PFSK-1 (cell line): ENCODE results near the gene LAIR1.

Source experiments
- FOXP2 ChIP-seq: optimal IDR thresholded peaks from 2 replicates; pipeline ENCODE3; 2011; ENCODE audit warnings: borderline replicate concordance, control low read depth, inconsistent platforms; ENCODE audit not compliant: insufficient read depth; ENCODE audit errors: extremely low read length, extremely low read depth
- POLR2AphosphoS5 ChIP-seq: IDR thresholded peaks from 2 replicates; pipeline ENCODE4 v1.6.1; 2012; ENCODE audit warnings: low read depth, mild to moderate bottlenecking, control low read depth, low read length, moderate library complexity
- REST ChIP-seq, 2 experiments: IDR thresholded peaks; 2 replicates each; pipeline versions ENCODE4 v1.6.1 to v1.8.0; 2011 to 2012; ENCODE audit warnings: low read depth in 2 of 2, low read length in 2 of 2, control low read depth in 1 of 2, inconsistent platforms in 1 of 2, mild to moderate bottlenecking in 1 of 2, moderate library complexity in 1 of 2; ENCODE audit not compliant: insufficient read depth in 1 of 2
- SIN3A ChIP-seq: IDR thresholded peaks from 2 replicates; pipeline ENCODE4 v1.6.1; 2012; ENCODE audit warnings: mild to moderate bottlenecking, low read length, moderate library complexity, borderline replicate concordance; ENCODE audit not compliant: insufficient read depth
- TAF1 ChIP-seq: IDR thresholded peaks from 2 replicates; pipeline ENCODE4 v1.6.1; 2012; ENCODE audit warnings: low read length, control low read depth, borderline replicate concordance; ENCODE audit not compliant: insufficient read depth

The LAIR1 gene

DNA sequence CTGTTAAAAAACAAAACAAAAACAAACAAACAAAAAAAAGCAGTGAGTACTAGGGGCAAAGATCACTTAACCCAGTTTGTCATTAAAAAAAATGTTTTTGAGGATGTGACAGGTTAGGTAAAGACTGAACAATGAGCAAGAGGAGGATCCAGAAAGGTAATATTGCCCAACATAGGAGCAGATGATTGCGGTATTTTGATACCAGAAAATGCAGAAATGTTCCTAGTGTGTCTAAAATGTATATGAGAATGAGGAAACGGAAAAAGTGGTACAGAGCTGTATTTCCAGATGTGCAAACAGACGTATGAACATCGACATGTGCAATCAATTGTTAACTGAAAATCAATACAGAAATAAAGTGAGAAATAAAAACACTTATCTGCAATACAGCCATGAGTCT lies 20.9 kb downstream of the LAIR1 start:
- TF ChIP-seq SIN3A (no peak), FOXP2 (no peak), REST (IDR thresholded peaks at IDR 0.05; ENCODE audit: insufficient read depth in 1 of 2, low read depth in 2 of 2, low read length in 2 of 2) (no peak), POLR2AphosphoS5 (no peak), TAF1 (no peak)

- TF ChIP-seq TAF1, result no peak
- no peak for TF ChIP-seq FOXP2
- no peak for TF ChIP-seq POLR2AphosphoS5
- TF ChIP-seq SIN3A, result no peak
- no peak for TF ChIP-seq REST (IDR thresholded peaks at IDR 0.05; ENCODE audit: insufficient read depth in 1 of 2, low read depth in 2 of 2, low read length in 2 of 2)
These were observed 23.4 kb downstream of the LAIR1 start for GRCh38 chr19:54341295-54341694.

GRCh38 chr19:54339646-54340358 lies 24.9 kb downstream of the LAIR1 start:
- TF ChIP-seq SIN3A (no peak), FOXP2 (no peak), POLR2AphosphoS5 (no peak), REST (IDR thresholded peaks at IDR 0.05; ENCODE audit: insufficient read depth in 1 of 2, low read depth in 2 of 2, low read length in 2 of 2) (no peak), TAF1 (no peak)

DNA sequence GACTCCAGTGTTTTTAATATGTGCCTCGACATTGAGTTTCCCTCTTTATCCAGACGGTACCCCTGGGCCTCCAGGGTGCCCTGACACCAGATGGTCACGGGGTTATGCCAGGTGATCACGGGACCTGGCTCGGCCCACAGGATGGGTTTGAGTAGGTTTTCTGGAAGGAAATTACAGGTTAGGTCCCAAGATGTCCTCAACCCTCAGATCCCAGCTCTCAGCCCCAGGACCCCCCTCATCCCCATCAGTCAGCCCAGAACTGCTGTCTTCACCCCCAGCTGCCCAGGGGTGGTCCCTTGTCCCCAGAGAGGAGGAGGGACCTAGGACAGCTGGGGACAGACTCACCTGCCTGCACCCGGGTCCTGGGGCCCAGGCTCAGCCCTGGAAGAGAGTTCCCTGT lies 26.2 kb downstream of the LAIR1 start:
- TF ChIP-seq SIN3A (no peak), REST (IDR thresholded peaks at IDR 0.05; ENCODE audit: insufficient read depth in 1 of 2, low read depth in 2 of 2, low read length in 2 of 2) (no peak), POLR2AphosphoS5 (no peak), FOXP2 (no peak)
